ENCODE results near the gene COBL. TPM values are rescaled to one million over a fixed set of nuclear protein-coding genes. Genes with fewer than 3 reads are reported as not detected.

COBL gene
- total RNA-seq (ENCODE audit: low replicate concordance), result not detected in 2 replicates

- no peak within 1 kb of the TSS for H3K4me3 ChIP-seq (ENCODE audit: low read depth, low read length)
- TF ChIP-seq CTCF (IDR thresholded peaks at IDR 0.05; ENCODE audit: insufficient read depth, low read length), result no peak
- no peak for DNase-seq (ENCODE audit: low read depth)
These were observed at the start of gene COBL for GRCh38 chr7:51316666-51317581. Gene COBL, minus strand, starts transcription at chr7:51316809. Its CDS starts 176 bp downstream, at chr7:51316633.

- TF ChIP-seq CTCF (IDR thresholded peaks at IDR 0.05; ENCODE audit: insufficient read depth, low read length), result no peak
- no peak overlapping the region for H3K4me3 ChIP-seq (ENCODE audit: low read depth, low read length)
- no peak for DNase-seq (ENCODE audit: low read depth)
These were observed 49.6 kb upstream of the COBL start for GRCh38 chr7:51366172-51366728.

- TF ChIP-seq CTCF (IDR thresholded peaks at IDR 0.05; ENCODE audit: insufficient read depth, low read length), result no peak
- no peak for DNase-seq (ENCODE audit: low read depth)
These were observed 41.2 kb upstream of the COBL start for GRCh38 chr7:51357821-51358220.

GRCh38 chr7:51356849-51357516, 40.4 kb upstream of the COBL start:
- DNase-seq (ENCODE audit: low read depth), result no peak
- no peak overlapping the region for H3K4me3 ChIP-seq (ENCODE audit: low read depth, low read length)
- no peak for TF ChIP-seq CTCF (IDR thresholded peaks at IDR 0.05; ENCODE audit: insufficient read depth, low read length)

More at GRCh38 chr7:51357821-51358220, 41.2 kb upstream of the COBL start:
- H3K4me3 ChIP-seq (ENCODE audit: low read depth, low read length), result no peak overlapping the region

GRCh38 chr7:51354897-51355296, 38.3 kb upstream of the COBL start:
- no peak overlapping the region for H3K4me3 ChIP-seq (ENCODE audit: low read depth, low read length)
- DNase-seq (ENCODE audit: low read depth), result no peak
- TF ChIP-seq CTCF (IDR thresholded peaks at IDR 0.05; ENCODE audit: insufficient read depth, low read length), result no peak

- no peak for DNase-seq (ENCODE audit: low read depth)
These were observed 37.8 kb upstream of the COBL start for GRCh38 chr7:51354434-51354833.

More at GRCh38 chr7:51354434-51354833, 37.8 kb upstream of the COBL start:
- no peak for TF ChIP-seq CTCF (IDR thresholded peaks at IDR 0.05; ENCODE audit: insufficient read depth, low read length)
- no peak overlapping the region for H3K4me3 ChIP-seq (ENCODE audit: low read depth, low read length)
